ENCODE results near the gene SRPK1.
"Not testable (repeated sequence)": the region's sequence is repeated elsewhere in the genome, so short reads cannot be mapped to it uniquely, and the experiment has no call there.

The SRPK1 gene

GRCh38 chr6:35920793-35921732 is at the start of gene SRPK1:
SRPK1 (minus strand) TSS chr6:35921098; CDS start chr6:35921056, 42 bp downstream.
- peak; percentile 82 for DNase-seq (ENCODE audit: low read depth)

GRCh38 chr6:35970181-35970580 is 49.3 kb upstream of the SRPK1 start:
- no peak for DNase-seq (ENCODE audit: low read depth)

- DNase-seq (ENCODE audit: low read depth) = no peak
Observed at GRCh38 chr6:35969646-35970045, 48.7 kb upstream of the SRPK1 start.

- no peak for DNase-seq (ENCODE audit: low read depth)
Observed at GRCh38 chr6:35968821-35969220, 47.9 kb upstream of the SRPK1 start.

GRCh38 chr6:35967076-35967774 is 46.3 kb upstream of the SRPK1 start:
- DNase-seq (ENCODE audit: low read depth) = no peak

GRCh38 chr6:35962779-35963560 is 42.1 kb upstream of the SRPK1 start:
- DNase-seq (ENCODE audit: low read depth) = no peak

- no peak for DNase-seq (ENCODE audit: low read depth)
Observed at GRCh38 chr6:35960187-35960586, 39.3 kb upstream of the SRPK1 start.

GRCh38 chr6:35955970-35956369 is 35.1 kb upstream of the SRPK1 start:
- DNase-seq (ENCODE audit: low read depth) = no peak

- no peak for DNase-seq (ENCODE audit: low read depth)
Observed at GRCh38 chr6:35955521-35955920, 34.6 kb upstream of the SRPK1 start.

GRCh38 chr6:35955071-35955470 is 34.2 kb upstream of the SRPK1 start:
- DNase-seq (ENCODE audit: low read depth) = no peak

- DNase-seq (ENCODE audit: low read depth) = no peak
Observed at GRCh38 chr6:35954333-35954732, 33.4 kb upstream of the SRPK1 start.

GRCh38 chr6:35948725-35949124 is 27.8 kb upstream of the SRPK1 start:
- no peak for DNase-seq (ENCODE audit: low read depth)

GRCh38 chr6:35945650-35946025 is 24.7 kb upstream of the SRPK1 start:
- no peak for DNase-seq (ENCODE audit: low read depth)

- no peak for DNase-seq (ENCODE audit: low read depth)
Observed at GRCh38 chr6:35943390-35943789, 22.5 kb upstream of the SRPK1 start.

- DNase-seq (ENCODE audit: low read depth) = no peak
Observed at GRCh38 chr6:35942355-35942754, 21.5 kb upstream of the SRPK1 start.

- not testable (repeated sequence) for DNase-seq (ENCODE audit: low read depth)
Observed at GRCh38 chr6:35941170-35941569, 20.3 kb upstream of the SRPK1 start.

- DNase-seq (ENCODE audit: low read depth) = not testable (repeated sequence)
Observed at GRCh38 chr6:35940014-35940413, 19.1 kb upstream of the SRPK1 start.

GRCh38 chr6:35939259-35939658 is 18.4 kb upstream of the SRPK1 start:
- not testable (repeated sequence) for DNase-seq (ENCODE audit: low read depth)

- DNase-seq (ENCODE audit: low read depth) = no peak
Observed at GRCh38 chr6:35936681-35937359, 15.9 kb upstream of the SRPK1 start.

- DNase-seq (ENCODE audit: low read depth) = no peak
Observed at GRCh38 chr6:35935469-35935868, 14.6 kb upstream of the SRPK1 start.

GRCh38 chr6:35933844-35934243 is 12.9 kb upstream of the SRPK1 start:
- DNase-seq (ENCODE audit: low read depth) = no peak

- DNase-seq (ENCODE audit: low read depth) = not testable (repeated sequence)
Observed at GRCh38 chr6:35931873-35932272, 11.0 kb upstream of the SRPK1 start.

Measured in stimulated activated CD8-positive, alpha-beta memory T cell treated with anti-CD3 and anti-CD28 coated beads, Interleukin-4, amount 100 ng/mL, for 24 hours (primary cell).